Coronary artery (tissue), 2 donors: ENCODE measurements around the gene VSTM2B.

Source experiments
- DNase-seq: peaks from one replicate; pipeline ENCODE4 v3.0.0-alpha.2; 2017; ENCODE audit warnings: low spot score
- H3K27ac ChIP-seq, 2 donors: fragments of 200-600 bp; sonication (generic); one replicate each; pipeline ENCODE4 v1.5.1; 2016 to 2019
- H3K4me3 ChIP-seq: fragments of 200-600 bp; sonication (generic); 2 replicates; pipeline ENCODE4 v1.5.1; 2016; ENCODE audit warnings: mild to moderate bottlenecking, moderate library complexity
- CTCF ChIP-seq: fragments of 200-600 bp; sonication (generic); IDR thresholded peaks from one replicate; pipeline ENCODE4 v1.5.1; 2019; ENCODE audit warnings: antibody characterized with exemption

VSTM2B gene

GRCh38 chr19:29525901-29526729 is at the start of gene VSTM2B:
TSS of gene VSTM2B (plus strand) at chr19:29525994. CDS start at chr19:29526584, 590 bp downstream.
- Histone ChIP-seq H3K4me3 (peak within 1 kb of the TSS; percentile 56), H3K27ac (no peak within 1 kb of the TSS)
- no peak for TF ChIP-seq CTCF
- no peak for DNase-seq

- no peak for DNase-seq
- no peak for TF ChIP-seq CTCF
- no peak overlapping the region for H3K4me3 ChIP-seq
- no peak overlapping the region for H3K27ac ChIP-seq
Measured at GRCh38 chr19:29476528-29476927, 49.3 kb upstream of the VSTM2B start.

GRCh38 chr19:29477831-29478577 is 47.8 kb upstream of the VSTM2B start:
- DNase-seq = no peak
- Histone ChIP-seq H3K4me3 (no peak overlapping the region), H3K27ac (no peak overlapping the region)
- TF ChIP-seq CTCF = no peak

GRCh38 chr19:29478578-29479565 is 46.9 kb upstream of the VSTM2B start:
- DNase-seq = no peak
- H3K27ac ChIP-seq = no peak overlapping the region
- TF ChIP-seq CTCF = no peak
- no peak overlapping the region for H3K4me3 ChIP-seq

GRCh38 chr19:29479941-29480340 is 45.9 kb upstream of the VSTM2B start:
- Histone ChIP-seq H3K4me3 (no peak overlapping the region), H3K27ac (no peak overlapping the region)
- no peak for DNase-seq
- TF ChIP-seq CTCF = no peak

GRCh38 chr19:29480507-29480906 is 45.3 kb upstream of the VSTM2B start:
- no peak overlapping the region for H3K4me3 ChIP-seq
- DNase-seq = no peak
- H3K27ac ChIP-seq = no peak overlapping the region
- TF ChIP-seq CTCF = no peak
